NB4 (cell line): ENCODE measurements around the gene GRHL3.

Experiments used
- MYC ChIP-seq: IDR thresholded peaks from 2 replicates; pipeline ENCODE4 v1.6.1; 2011; ENCODE audit warnings: low read depth, low read length
- POLR2A ChIP-seq: IDR thresholded peaks from 2 replicates; pipeline ENCODE4 v1.6.1; 2011; ENCODE audit warnings: mild to moderate bottlenecking; ENCODE audit not compliant: insufficient read length; ENCODE audit errors: extremely low read depth
- TF ChIP-seq, protein P1 (sequence below): IDR thresholded peaks from one replicate; pipeline ENCODE4 v1.5.1; 2012; ENCODE audit warnings: low read depth, low read length
- TF ChIP-seq, protein P2 (sequence below): IDR thresholded peaks from 2 replicates; pipeline ENCODE4 v1.6.1; 2011; ENCODE audit warnings: low read depth, low read length

DNA sequence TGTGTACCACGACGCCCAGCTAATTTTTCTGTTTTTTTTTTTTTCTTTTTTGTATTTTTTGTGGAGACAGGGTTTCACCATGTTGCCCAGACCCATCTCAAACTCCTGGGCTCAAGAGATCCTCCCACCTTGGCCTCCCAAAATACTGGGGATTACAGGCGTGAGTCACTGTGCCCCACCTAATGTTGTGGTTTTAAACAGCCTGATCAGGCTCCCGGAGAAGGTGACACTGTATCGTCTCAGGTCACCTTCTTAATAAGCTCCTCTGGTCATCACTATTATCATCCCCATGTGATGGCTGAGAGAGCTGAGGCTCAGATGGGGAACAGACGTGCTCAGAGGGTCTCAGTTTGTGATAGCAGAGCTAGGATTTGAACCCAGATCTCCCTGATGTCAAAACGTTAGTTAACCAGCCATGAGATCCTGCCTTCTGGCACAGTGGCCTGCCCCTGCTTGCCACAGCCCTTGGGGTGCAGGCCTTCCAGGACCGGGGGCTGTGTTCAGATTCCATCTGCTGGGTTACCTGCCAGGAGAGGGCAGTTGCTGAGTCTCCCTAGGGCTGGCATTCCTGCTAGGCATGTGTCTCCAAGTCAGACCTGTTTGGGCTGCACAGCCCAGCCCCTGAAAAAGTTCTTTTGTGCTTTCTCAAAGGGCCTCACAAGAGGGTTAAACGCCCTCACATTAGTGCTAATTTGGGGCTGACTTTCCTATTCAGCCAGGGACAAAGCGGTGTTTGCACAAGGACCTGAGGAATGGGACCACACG is 32.7 kb upstream of the GRHL3 start:
- TF ChIP-seq, protein P1, sequence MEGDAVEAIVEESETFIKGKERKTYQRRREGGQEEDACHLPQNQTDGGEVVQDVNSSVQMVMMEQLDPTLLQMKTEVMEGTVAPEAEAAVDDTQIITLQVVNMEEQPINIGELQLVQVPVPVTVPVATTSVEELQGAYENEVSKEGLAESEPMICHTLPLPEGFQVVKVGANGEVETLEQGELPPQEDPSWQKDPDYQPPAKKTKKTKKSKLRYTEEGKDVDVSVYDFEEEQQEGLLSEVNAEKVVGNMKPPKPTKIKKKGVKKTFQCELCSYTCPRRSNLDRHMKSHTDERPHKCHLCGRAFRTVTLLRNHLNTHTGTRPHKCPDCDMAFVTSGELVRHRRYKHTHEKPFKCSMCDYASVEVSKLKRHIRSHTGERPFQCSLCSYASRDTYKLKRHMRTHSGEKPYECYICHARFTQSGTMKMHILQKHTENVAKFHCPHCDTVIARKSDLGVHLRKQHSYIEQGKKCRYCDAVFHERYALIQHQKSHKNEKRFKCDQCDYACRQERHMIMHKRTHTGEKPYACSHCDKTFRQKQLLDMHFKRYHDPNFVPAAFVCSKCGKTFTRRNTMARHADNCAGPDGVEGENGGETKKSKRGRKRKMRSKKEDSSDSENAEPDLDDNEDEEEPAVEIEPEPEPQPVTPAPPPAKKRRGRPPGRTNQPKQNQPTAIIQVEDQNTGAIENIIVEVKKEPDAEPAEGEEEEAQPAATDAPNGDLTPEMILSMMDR: no peak
- TF ChIP-seq POLR2A: no peak
- TF ChIP-seq, protein P2, sequence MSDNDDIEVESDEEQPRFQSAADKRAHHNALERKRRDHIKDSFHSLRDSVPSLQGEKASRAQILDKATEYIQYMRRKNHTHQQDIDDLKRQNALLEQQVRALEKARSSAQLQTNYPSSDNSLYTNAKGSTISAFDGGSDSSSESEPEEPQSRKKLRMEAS: no peak
- TF ChIP-seq MYC: no peak
